Ureter (tissue), 1 donor: Measurements from ENCODE around the gene FN3KRP. TPM values are rescaled to one million over a fixed set of nuclear protein-coding genes. Genes with fewer than 3 reads are reported as not detected.

Source experiments
- DNase-seq: peaks from one replicate; pipeline ENCODE4 v3.0.0-alpha.2; 2020; ENCODE audit warnings: low spot score
- total RNA-seq: library from RNA; stranded (reverse); gene quantifications from one replicate; pipeline ENCODE4 v1.2.4, GENCODE V29; 2023
- donor health status: DM: yes; HTN: yes; CAD: no.

Gene FN3KRP
- total RNA-seq, 1 donor from 2014 or later, result 25.7 TPM

- no peak for DNase-seq
Measured at GRCh38 chr17:82687375-82687861, 29.1 kb upstream of the FN3KRP start.

GRCh38 chr17:82687871-82688270 lies 28.6 kb upstream of the FN3KRP start:
- DNase-seq, result no peak

- no peak for DNase-seq
Measured at GRCh38 chr17:82689077-82689476, 27.4 kb upstream of the FN3KRP start.

GRCh38 chr17:82690786-82691489 lies 25.6 kb upstream of the FN3KRP start:
- no peak for DNase-seq

DNA sequence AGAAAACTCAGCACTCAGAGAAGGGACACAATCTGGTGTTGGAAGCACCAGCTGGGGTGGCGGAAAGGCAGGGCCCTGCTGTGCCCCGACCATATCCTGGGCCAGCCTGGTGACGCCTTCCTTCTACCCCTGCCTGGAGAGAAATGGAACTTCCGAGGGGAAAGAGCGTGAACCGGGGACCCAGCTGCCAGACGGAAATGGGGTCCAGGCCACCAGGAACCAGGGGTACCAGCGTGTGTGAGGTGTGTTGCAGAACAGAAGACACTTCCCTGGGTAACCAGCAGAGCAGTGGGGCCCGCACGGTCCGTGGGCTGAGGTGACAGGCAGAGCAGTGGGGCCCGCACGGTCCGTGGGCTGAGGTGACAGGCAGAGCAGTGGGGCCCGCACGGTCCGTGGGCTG lies 24.8 kb upstream of the FN3KRP start:
- DNase-seq, result no peak

DNA sequence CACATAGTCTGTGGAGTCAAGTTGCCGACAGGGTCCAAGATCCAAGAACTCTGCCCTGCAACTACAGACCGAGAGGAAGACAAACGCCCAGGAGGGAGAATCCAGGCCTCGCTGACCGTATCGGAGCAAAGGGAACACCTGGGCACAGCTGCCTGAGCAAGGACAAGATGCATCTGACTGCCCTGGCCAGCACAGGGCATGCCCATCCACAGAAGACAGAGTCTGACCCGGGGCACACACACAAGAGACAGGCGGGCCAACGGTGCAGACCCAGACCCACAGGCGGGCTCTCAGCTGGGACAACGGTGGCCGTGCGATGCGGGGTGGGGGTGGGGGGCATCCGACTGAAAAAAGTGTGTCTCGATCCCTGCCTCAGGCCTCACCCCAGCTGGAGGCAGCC lies 24.2 kb upstream of the FN3KRP start:
- no peak for DNase-seq

- no peak for DNase-seq
Measured at GRCh38 chr17:82693168-82693867, 23.2 kb upstream of the FN3KRP start.

DNA sequence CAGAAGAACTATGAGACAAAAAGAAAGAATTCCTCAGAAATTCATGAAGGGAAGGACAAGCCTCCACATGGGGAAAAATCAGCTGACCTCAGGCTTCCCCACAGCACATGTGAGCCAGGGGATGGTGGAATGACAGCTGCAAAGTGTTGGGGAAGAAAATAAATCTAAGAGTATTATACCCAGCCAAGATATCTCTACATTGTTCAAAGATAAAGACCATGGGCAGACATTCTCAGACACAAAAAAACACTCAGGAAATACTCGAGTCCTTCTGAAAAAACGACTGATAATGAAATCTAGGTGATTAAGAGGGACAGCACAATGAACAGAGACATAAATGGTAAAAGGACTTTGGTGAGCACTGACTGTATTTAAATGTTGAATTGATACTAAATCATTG lies 21.9 kb upstream of the FN3KRP start:
- no peak for DNase-seq

DNA sequence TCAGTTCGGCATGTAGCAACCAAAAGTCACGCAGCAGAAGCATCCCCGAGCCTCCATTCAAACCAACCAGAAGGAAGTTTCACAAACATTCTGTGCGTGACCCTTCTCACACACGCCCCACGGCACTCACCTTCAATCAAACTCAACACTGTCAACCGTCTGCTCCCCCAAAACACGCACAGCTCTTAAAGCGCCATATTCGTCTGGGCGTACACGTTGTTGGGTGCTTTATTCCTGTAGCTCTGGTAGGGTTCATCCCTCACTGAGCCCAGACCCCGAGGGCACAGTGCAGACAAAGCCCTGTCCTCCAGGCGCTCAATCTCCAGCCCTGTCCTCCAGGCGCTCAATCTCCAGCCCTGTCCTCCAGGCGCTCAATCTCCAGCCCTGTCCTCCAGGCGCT lies 20.2 kb upstream of the FN3KRP start:
- no peak for DNase-seq

DNA sequence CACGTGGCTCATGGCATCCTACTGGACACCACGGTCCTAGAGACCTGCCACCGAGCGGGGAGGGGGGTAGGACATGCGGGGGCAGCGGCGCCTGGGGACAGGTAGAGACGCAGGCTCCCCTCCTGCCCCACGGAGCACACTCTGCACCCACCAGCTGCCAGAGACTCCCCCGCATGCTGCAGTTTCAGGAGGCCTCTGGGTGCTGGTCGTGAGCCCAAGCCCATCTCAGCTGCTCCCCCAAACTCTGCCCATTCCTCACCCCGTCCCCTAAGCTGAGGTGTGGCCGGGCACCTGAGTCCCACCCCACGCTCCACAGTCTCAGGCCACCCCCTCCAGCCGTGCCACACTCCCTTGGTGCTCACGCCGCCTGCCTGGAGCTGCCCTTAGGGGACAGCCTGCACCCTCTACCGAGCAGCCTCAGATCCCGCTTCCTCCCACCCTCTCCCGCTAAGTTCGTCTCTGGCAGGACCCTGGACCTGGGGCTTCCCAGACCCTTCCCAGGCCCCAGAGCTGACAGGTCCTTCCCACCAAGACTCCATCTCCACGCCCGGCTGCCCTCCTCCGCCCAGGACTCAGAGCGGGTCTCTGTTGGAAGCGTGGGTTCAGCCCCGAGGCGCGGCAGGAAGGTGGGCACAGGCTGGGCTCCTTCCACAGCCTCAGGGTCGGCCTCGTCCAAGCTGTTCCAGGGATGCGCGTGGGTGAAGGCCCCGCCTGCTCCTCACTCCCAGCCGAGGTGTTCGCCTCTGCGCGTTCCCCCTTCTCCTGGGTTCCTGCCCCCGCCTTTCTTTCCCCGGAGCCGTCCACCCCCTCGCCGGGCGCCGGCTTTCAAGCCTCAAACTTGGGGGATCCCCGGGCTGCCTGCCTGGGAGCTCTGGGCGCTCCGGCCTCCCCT lies 19.3 kb upstream of the FN3KRP start:
- DNase-seq, result no peak

DNA sequence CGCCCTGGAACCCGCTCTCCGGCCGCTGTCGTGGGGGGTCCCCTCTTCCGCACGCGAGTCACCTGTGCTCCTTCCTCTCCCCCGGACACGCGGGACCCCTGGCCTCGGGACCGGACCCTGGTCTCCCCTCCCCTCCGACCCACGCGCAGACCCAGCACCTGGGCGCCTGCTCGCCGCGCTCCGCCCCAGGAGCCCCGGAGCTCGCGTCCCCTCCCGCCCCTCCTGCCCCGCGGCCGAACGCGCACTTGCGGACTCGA lies 18.8 kb upstream of the FN3KRP start:
- DNase-seq, result no peak

DNA sequence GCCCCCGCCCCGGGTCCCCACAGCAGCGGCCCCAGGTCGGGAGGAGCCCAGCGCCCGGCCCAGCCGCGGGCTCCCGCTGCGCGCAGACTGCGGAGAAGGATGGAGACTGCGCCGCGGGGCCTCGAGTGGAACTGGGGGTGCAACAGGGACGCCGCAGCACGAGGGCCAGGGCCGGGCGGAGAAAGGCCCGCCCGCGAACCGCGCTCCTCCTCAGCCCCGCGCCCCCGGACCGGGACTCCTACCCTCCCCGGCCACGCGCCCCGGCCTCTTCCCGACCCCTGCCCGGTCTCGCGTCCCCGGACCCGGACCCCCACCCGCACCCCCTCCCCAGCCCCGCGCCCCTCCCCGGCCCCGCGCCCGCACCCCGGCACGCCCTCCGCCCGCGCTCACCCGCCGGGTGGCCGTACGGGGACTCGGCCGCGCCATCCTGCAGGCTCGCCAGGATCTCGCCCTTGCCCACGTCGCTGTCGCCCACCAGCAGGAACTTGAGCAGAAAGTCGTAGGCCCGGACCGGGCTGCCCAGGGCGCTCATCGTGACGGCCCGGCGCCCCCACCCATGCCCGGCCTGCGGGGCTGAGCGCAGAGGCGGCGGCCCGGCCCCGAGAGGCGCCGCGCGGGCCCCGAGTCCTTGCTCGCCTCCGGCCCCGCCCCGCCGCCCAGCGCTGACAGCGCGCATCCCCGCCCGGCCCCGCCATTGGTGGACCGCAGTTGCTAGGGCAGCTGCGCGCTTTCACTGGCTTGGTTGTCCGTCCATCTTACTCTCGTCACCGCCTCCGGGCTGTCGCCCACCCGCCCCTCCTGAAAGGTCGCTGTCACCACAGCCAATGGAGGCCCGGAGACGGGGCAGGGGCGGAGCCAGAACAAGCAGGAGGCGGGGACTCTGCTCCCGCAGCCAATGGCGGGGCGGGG lies 18.2 kb upstream of the FN3KRP start, which contains the start of gene RAB40B:
TSS of gene RAB40B (minus strand) at position 634 of the 909 bp plus-strand sequence. CDS start at position 532, 102 bp downstream.
- peak; percentile 99 for DNase-seq

DNA sequence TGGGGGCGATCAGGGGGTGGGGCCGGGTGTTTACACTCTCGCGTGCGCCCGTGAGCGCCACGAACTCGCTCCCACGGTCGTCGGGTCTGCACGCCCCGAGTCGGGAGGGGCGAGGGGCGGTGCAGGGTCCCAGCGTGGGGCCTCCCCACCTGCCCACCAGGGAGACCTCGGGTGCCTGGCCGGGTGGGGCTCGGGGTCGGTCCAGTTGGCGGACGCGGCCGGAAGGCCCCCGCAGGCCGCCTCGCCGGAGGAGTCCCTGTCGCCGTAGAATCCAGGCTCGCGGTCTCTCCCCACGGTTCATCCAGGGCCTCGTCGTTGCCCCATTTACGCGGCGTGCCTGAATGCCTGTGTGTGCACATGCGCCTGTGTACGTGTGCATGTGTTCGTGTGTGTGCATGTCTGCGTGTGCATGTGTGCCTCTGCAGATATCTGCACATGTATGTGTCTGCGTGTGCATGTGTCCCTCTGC lies 17.5 kb upstream of the FN3KRP start:
- DNase-seq, result no peak

- no peak for DNase-seq
Measured at GRCh38 chr17:82699551-82699950, 17.0 kb upstream of the FN3KRP start.

DNA sequence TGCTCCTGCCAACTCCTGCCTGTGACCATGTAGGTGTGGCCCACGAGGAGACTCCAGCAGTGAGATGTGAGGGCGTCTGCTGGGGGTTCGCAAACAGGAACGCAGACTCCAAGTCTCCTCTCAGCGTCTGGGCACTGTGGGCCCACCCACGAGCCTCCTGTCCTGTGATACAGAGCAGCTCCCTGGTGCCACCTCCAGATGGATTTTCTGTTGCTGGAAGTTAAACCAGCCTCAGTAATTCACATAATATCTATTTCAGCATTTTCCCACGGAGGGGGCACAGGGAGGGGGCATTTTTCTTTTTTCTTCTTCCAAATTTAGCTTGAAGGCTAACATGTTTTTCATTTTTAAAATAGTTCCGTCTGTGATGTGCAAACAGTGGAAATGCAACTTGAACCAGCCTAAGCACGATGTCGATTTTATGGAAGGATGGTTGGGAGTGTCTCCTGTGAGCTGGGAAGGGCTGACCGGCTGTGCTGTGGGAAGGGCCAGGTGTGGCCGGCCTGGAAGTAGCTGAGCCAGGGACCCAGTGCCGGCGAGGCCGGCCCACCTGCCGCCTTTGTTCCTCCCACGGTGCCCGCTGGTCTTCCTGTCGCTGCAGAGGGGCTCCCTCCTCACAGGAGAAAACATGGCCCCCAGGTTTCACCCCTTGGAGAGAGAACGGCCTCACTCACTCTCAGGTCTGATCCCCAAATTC lies 14.1 kb upstream of the FN3KRP start:
- no peak for DNase-seq

GRCh38 chr17:82703036-82703745 lies 13.3 kb upstream of the FN3KRP start:
- DNase-seq, result no peak

GRCh38 chr17:82703935-82704865 lies 12.3 kb upstream of the FN3KRP start:
- no peak for DNase-seq

GRCh38 chr17:82704886-82705285 lies 11.6 kb upstream of the FN3KRP start:
- no peak for DNase-seq

DNA sequence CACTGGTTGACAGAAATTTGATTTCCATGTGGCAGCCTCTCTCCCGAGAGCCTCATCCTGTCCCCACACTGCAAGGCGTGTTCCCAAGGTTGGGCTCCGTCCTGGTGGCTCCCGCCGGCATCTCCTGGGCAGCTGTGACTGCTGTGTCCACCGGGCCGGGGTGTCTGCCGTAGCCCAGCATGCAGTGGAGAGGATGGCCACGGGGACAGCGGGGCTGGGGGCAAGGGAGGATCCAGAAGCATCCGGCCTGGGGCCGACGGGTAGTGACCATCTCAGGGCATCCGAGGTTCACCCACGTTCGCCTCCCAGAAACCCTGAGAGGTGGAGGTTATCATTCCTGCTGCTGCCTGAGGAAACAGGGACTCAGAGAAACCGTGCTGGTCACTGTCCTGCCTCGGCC lies 10.8 kb upstream of the FN3KRP start:
- DNase-seq, result no peak
